Midbrain (tissue), 1 donor: Measurements from ENCODE around the gene PRRX2.

Experiments
- DNase-seq: peaks from one replicate; lab custom pipeline; 2025; lab: John Stamatoyannopoulos, UW

Gene PRRX2

GRCh38 chr9:129637102-129637501 is 28.3 kb upstream of the PRRX2 start:
- no peak for DNase-seq

- no peak for DNase-seq
Observed at GRCh38 chr9:129637673-129638439, 27.6 kb upstream of the PRRX2 start.

GRCh38 chr9:129639034-129639630 is 26.3 kb upstream of the PRRX2 start:
- no peak for DNase-seq

GRCh38 chr9:129639756-129640085 is 25.7 kb upstream of the PRRX2 start:
- no peak for DNase-seq

DNA sequence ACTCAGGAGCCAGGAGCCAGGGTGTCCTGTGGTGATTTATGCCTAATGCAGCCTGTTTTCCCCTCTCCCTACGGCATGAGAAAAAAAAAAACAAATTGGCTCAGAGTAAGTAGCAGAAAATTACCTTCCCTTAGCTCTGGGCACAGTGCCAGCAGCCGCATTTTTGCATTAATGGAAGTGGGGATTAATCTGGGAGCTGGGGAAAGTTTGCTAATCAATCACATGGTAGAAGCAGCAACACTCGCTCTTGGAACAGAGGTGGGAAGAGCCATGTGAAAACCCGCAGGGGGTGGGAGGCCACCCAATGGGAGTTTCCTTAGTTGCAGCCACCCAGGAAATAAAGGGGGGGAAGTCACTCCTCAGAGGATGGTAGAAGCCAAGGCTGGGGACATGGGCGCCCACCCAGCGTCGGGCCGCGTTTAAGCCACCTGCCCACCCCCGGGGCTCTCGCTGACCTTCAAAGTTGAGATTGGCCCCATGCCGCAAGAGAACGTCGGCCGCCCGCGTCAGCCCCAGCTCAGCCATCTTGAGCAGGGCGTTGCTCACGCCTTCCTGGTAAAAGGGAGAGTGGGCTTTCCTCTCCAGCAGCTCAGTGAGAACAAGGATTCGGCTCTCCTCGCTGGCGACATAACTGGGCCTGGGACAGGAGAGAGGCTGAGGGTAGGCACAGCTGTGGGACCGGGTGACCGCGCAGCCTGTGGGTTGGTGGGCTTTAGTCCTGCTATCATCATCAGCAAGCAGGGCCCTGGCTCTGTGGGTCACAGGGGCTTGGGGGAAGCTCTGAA is 25.2 kb upstream of the PRRX2 start:
- DNase-seq, result peak; percentile 45

DNA sequence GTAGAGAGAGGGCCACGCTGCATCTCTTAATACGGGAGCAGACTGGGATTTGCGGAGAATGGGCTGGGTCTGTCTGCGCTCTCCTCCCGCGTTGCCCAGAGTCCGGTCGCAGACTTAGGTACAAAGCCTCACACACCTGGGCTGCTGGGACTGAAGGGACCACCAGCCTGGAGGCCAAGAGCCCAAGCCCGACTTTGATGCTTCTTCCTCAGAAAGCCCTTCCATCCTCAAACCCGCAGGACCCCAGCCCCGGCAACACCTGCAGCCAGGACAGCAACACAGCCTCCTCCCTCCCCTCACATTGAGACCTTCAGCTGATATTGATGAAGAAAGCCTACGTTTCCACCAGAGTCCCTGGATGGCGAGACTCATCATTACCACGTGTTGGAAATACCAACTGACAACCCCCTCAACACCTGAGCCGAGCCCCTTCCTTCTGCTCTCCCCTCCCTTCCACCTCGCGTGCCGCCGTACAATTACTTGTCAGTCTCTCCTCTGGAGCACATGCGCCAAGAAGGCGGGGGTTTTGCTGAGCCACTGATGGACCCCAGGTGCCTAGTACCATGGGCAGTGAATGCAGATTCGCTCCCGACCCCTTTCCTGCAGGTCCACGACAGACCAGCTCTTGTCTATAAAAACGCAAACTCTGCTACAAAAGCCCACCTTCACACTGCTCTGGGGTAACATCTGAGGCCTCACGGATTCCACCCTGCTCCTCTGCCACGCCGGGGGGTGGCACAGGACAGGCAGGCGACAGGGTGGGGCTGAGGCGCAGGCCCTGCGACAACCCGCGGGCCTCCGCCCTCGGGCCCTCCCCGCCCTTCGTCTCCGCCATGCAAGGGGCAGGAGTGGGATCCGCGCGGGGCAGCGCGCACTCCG is 24.3 kb upstream of the PRRX2 start:
- DNase-seq, result no peak

GRCh38 chr9:129641750-129642585 is 23.5 kb upstream of the PRRX2 start, which contains the start of gene ASB6:
Gene ASB6, minus strand, starts transcription at chr9:129642151. Its CDS starts 152 bp downstream, at chr9:129641999.
- DNase-seq, result peak; percentile 95

DNA sequence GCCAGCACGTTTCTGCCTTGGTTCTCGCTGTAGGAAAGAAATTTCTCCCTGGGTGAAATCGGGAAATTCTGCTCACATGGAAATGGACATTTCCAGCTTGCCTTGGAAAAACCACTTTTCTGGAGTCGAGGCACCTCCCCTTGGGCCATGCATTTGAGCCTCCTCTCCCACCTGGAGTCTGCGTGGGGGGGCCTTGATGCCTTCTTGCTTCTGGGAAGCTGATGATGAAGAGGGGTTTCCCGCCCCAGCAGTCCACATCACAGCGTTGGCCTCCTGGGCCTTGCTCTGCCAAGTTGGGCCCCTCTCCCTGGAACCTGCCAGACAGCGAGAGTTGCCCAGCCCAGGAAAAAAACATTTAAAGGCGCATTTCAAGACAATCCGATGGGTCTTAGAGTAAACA is 21.7 kb upstream of the PRRX2 start:
- no peak for DNase-seq

- no peak for DNase-seq
Observed at GRCh38 chr9:129644365-129644764, 21.1 kb upstream of the PRRX2 start.

GRCh38 chr9:129644902-129645301 is 20.5 kb upstream of the PRRX2 start:
- DNase-seq, result no peak

DNA sequence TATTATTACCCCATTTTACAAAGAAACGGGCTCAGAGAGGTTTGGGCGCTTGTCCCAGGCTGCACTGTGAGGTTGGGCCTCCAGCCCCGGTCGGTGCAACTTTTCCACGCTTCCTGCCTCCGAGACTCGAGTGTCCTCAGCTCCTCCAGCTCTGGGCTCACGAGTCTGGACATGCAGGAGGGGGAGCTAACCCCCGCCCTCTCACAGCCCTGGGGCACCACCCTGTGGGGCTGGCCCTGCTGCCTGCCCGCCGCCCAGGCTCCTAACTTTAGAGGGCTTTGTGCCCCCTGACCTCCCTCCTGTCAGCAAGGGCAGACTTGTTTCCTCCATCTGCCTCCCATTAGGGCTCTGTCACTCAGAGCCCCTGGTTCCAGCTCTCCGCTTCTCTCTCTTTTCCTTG is 19.2 kb upstream of the PRRX2 start:
- no peak for DNase-seq

GRCh38 chr9:129646654-129647053 is 18.8 kb upstream of the PRRX2 start:
- DNase-seq, result no peak

DNA sequence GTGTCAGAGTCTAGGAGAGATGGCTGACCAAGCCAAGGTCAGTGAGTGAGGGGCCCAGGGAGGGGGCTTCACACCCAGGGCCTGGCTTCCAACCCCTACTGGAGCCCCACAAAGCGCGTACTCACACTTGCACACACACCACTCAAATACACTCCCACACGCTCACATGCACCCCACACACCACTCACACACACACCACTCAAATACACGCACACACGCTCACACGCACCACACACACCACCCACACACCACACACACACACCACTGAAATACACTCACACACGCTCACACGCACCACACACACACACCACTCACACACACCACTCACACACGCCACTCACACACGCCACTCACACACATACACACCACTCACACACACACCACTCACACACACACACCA is 17.8 kb upstream of the PRRX2 start:
- DNase-seq, result no peak

DNA sequence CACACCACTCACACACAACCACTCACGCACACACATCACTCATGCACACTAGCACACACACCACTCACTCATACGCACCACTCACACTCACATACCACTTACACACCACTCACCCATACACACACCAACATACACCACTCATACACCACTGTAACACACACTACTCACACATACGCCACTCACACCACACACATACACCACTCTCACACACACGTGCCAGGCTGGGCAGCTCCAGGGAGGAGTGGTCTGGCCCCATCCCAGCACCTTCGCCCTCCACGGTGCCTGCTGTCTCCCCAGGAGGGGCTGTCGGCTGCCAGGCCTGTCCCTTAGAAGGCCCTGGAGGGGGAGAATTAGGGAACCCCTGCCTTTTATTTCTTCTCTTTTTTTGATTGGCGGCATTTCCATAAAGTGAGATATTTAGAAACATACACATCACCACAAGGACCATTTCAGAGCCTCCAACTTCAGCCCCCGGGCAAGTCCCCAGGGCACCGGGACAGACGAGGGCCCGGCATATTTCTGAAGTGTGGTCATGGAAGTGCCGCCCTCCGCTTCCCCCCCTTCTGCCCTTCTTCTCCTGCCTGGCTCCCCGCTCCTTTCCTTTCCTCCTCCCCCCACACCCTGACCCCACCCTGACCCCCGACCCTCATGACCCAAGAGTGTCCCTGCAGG is 17.2 kb upstream of the PRRX2 start:
- DNase-seq, result no peak

DNA sequence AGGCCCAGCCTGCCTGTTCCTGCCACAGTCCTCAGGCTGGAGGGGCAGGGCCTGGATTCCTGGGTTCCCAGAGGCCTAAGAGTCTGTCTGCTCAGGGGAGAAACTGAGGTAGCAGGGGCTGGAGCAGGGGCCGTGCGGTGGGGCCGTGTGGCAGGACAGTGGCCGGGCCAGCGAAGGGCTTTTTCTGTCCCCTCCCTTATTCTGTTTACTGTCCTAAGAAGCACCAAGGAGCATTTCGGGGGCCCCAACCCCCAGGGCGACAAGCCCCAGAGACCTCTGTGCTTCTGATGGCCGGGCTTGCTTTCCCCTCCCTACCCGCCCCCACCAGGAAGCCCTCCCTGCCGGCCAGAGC is 16.7 kb upstream of the PRRX2 start:
- DNase-seq, result no peak

DNA sequence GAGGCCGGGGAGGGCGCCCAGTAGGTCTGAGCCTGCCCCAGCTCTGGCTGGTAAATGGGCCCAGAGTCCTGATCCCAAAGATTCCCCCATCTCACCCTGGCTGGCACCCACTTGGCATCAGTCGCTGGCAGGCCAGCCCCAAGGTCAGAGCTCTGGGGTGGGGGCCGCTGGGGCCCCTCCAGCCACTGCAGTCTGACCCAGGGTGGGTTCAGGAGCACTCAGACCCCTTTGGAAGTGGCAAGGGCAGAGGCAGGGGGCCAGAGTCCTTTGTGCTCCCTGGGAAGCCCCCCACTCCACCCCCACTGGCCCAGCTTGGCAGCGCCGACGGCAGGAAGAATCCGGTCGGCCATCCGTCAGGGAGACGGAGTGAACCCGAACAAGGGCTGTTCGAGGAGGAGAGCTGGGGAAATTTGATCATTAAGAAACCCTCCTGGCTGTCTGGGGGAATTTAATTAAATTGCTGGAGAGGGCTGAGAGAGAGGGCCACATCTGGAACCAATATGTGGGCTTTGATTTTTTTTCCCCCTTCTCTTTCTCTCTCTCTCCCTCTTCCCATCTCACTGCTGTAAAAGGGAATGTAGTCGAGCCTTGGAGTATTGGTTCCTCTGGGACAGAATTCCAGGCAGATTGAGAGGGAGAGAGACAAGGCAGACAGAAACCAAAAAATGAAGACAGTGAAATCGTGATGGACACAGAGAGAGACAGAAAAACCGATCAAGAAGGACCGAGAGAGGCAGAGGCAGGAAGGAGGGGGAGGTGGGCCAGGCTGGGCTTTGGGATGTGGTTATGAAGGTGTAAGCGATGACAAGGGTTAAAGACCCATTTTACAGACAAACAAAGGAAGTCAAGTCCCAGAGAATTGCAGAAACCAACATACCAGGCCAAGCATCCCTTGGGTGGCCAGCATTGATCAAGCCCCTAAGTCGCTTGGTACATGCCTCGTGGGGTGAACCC is 15.4 kb upstream of the PRRX2 start:
- no peak for DNase-seq

GRCh38 chr9:129650680-129651235 is 14.7 kb upstream of the PRRX2 start:
- DNase-seq, result no peak

- no peak for DNase-seq
Observed at GRCh38 chr9:129653823-129654553, 11.5 kb upstream of the PRRX2 start.
